ENCODE measurements around the gene PHF21A.
A peak's percentile ranks its signal among the peaks of the same experiment; 100 is the strongest.

Gene PHF21A

GRCh38 chr11:46006418-46007070 is 114.7 kb downstream of the PHF21A start:
- TF ChIP-seq MAX (IDR thresholded peaks at IDR 0.05; ENCODE audit: low read depth, low read length), result no peak
- TF ChIP-seq CTCF (IDR thresholded peaks at IDR 0.05; ENCODE audit: low read depth, low read length), result peak; percentile 70
- no peak overlapping the region for H3K4me3 ChIP-seq (ENCODE audit: low read depth, low read length)
- DNase-seq (ENCODE audit: low read depth), result peak; percentile 76

GRCh38 chr11:46003572-46003971 is 117.7 kb downstream of the PHF21A start:
- peak; percentile 67 for DNase-seq (ENCODE audit: low read depth)
- TF ChIP-seq CTCF (IDR thresholded peaks at IDR 0.05; ENCODE audit: low read depth, low read length), result no peak
- H3K4me3 ChIP-seq (ENCODE audit: low read depth, low read length), result no peak overlapping the region

GRCh38 chr11:46002189-46002588 is 119.1 kb downstream of the PHF21A start:
- DNase-seq (ENCODE audit: low read depth), result no peak
- no peak overlapping the region for H3K4me3 ChIP-seq (ENCODE audit: low read depth, low read length)
- TF ChIP-seq MYC (IDR thresholded peaks at IDR 0.05; ENCODE audit: low read depth, low read length), result no peak
- no peak for TF ChIP-seq MAX (IDR thresholded peaks at IDR 0.05; ENCODE audit: low read depth, low read length)
- no peak for TF ChIP-seq CTCF (IDR thresholded peaks at IDR 0.05; ENCODE audit: low read depth, low read length)
- no peak for TF ChIP-seq POLR2A (IDR thresholded peaks at IDR 0.05; ENCODE audit: extremely low read depth, insufficient read length)

- no peak for DNase-seq (ENCODE audit: low read depth)
- TF ChIP-seq POLR2A (IDR thresholded peaks at IDR 0.05; ENCODE audit: extremely low read depth, insufficient read length), result no peak
- no peak for TF ChIP-seq CTCF (IDR thresholded peaks at IDR 0.05; ENCODE audit: low read depth, low read length)
- TF ChIP-seq MYC (IDR thresholded peaks at IDR 0.05; ENCODE audit: low read depth, low read length), result no peak
- TF ChIP-seq MAX (IDR thresholded peaks at IDR 0.05; ENCODE audit: low read depth, low read length), result no peak
- no peak overlapping the region for H3K4me3 ChIP-seq (ENCODE audit: low read depth, low read length)
Observed at GRCh38 chr11:46001448-46001914, 119.8 kb downstream of the PHF21A start.

- H3K4me3 ChIP-seq (ENCODE audit: low read depth, low read length), result no peak overlapping the region
- no peak for DNase-seq (ENCODE audit: low read depth)
- TF ChIP-seq MYC (IDR thresholded peaks at IDR 0.05; ENCODE audit: low read depth, low read length) (no peak), CTCF (IDR thresholded peaks at IDR 0.05; ENCODE audit: low read depth, low read length) (no peak), MAX (IDR thresholded peaks at IDR 0.05; ENCODE audit: low read depth, low read length) (no peak), POLR2A (IDR thresholded peaks at IDR 0.05; ENCODE audit: extremely low read depth, insufficient read length) (no peak)
Observed at GRCh38 chr11:45997599-45997998, 123.7 kb downstream of the PHF21A start.

GRCh38 chr11:45995342-45995734 is 125.9 kb downstream of the PHF21A start:
- H3K4me3 ChIP-seq (ENCODE audit: low read depth, low read length), result no peak overlapping the region
- no peak for DNase-seq (ENCODE audit: low read depth)
- no peak for TF ChIP-seq MAX (IDR thresholded peaks at IDR 0.05; ENCODE audit: low read depth, low read length)
- no peak for TF ChIP-seq MYC (IDR thresholded peaks at IDR 0.05; ENCODE audit: low read depth, low read length)
- no peak for TF ChIP-seq POLR2A (IDR thresholded peaks at IDR 0.05; ENCODE audit: extremely low read depth, insufficient read length)
- TF ChIP-seq CTCF (IDR thresholded peaks at IDR 0.05; ENCODE audit: low read depth, low read length), result no peak

Data from NB4 (cell line).